Sigmoid colon (tissue), 4 donors: Measurements from ENCODE around the gene EPN2.

ENCODE experiments used
- EP300 ChIP-seq, 4 donors: sonication (generic); formaldehyde crosslinking; IDR thresholded peaks; one replicate each; pipeline ENCODE4 v1.6.1; 2017; ENCODE audit warnings: antibody characterized with exemption in 4 of 4
- POLR2A ChIP-seq, 2 donors: fragments of 450-650 bp; IDR thresholded peaks; one replicate each; pipeline ENCODE4 v1.6.1; 2016; ENCODE audit warnings: antibody characterized with exemption in 2 of 2, mild to moderate bottlenecking in 2 of 2, moderate library complexity in 2 of 2
- POLR2AphosphoS5 ChIP-seq, 4 donors: sonication (generic); formaldehyde crosslinking; IDR thresholded peaks; one replicate each; pipeline ENCODE4 v1.6.1; 2017; ENCODE audit warnings: antibody characterized with exemption in 4 of 4
- TF ChIP-seq, protein P1 (sequence below), 4 experiments: fragments of 450-650 bp in 3 of 4; fragments of 200-600 bp in 1 of 4; IDR thresholded peaks; one replicate each; pipeline ENCODE4 v1.5.1; 2016 to 2019; ENCODE audit warnings: antibody characterized with exemption in 4 of 4, mild to moderate bottlenecking in 3 of 4, moderate library complexity in 2 of 4

GRCh38 chr17:19254651-19255050, 17.5 kb downstream of the EPN2 start:
- TF ChIP-seq, protein P1, sequence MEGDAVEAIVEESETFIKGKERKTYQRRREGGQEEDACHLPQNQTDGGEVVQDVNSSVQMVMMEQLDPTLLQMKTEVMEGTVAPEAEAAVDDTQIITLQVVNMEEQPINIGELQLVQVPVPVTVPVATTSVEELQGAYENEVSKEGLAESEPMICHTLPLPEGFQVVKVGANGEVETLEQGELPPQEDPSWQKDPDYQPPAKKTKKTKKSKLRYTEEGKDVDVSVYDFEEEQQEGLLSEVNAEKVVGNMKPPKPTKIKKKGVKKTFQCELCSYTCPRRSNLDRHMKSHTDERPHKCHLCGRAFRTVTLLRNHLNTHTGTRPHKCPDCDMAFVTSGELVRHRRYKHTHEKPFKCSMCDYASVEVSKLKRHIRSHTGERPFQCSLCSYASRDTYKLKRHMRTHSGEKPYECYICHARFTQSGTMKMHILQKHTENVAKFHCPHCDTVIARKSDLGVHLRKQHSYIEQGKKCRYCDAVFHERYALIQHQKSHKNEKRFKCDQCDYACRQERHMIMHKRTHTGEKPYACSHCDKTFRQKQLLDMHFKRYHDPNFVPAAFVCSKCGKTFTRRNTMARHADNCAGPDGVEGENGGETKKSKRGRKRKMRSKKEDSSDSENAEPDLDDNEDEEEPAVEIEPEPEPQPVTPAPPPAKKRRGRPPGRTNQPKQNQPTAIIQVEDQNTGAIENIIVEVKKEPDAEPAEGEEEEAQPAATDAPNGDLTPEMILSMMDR (IDR thresholded peaks at IDR 0.05), result no peak
- TF ChIP-seq POLR2A (IDR thresholded peaks at IDR 0.05) (no peak), POLR2AphosphoS5 (IDR thresholded peaks at IDR 0.05) (no peak), EP300 (IDR thresholded peaks at IDR 0.05) (no peak)
